Measurements from ENCODE around the gene DCTN3.

- TF ChIP-seq EZH2 (IDR thresholded peaks at IDR 0.05; ENCODE audit: insufficient read depth, poor library complexity, severe bottlenecking) = no peak
- TF ChIP-seq EZH2phosphoT487 (IDR thresholded peaks at IDR 0.05; ENCODE audit: insufficient read depth, low read depth) = no peak
These were observed 9.0 kb downstream of the DCTN3 start for GRCh38 chr9:34611251-34611810.

Data from GM23248 (cell line).